Measurements from ENCODE around the gene GPR52.
"Not testable (repeated sequence)": the region's sequence is repeated elsewhere in the genome, so short reads cannot be mapped to it uniquely, and the experiment has no call there.

GPR52 gene

GRCh38 chr1:174406421-174406820, 41.3 kb upstream of the GPR52 start:
- ATAC-seq: no peak
- no peak for TF ChIP-seq ZFP3 (CRISPR knock-in tag; IDR thresholded peaks at IDR 0.05)
- TF ChIP-seq ZNF565 (CRISPR knock-in tag; conservative IDR thresholded peaks at IDR 0.05; ENCODE audit: low read depth): no peak
- no peak for TF ChIP-seq BACH2 (CRISPR knock-in tag; IDR thresholded peaks at IDR 0.05; ENCODE audit: borderline replicate concordance)
- no peak for TF ChIP-seq CSRNP3 (CRISPR knock-in tag; IDR thresholded peaks at IDR 0.05)
- TF ChIP-seq ESRRG (CRISPR knock-in tag; IDR thresholded peaks at IDR 0.05): no peak
- TF ChIP-seq GLIS3 (CRISPR knock-in tag; IDR thresholded peaks at IDR 0.05): no peak
- TF ChIP-seq TCF4 (CRISPR knock-in tag; IDR thresholded peaks at IDR 0.05; ENCODE audit: borderline replicate concordance): no peak
- TF ChIP-seq CSDC2 (CRISPR knock-in tag; IDR thresholded peaks at IDR 0.05): no peak
- no peak for TF ChIP-seq PATZ1 (CRISPR knock-in tag; IDR thresholded peaks at IDR 0.05; ENCODE audit: borderline replicate concordance)
- no peak for TF ChIP-seq SNAI2 (CRISPR knock-in tag; IDR thresholded peaks at IDR 0.05)
- TF ChIP-seq CREB5 (CRISPR knock-in tag; IDR thresholded peaks at IDR 0.05; ENCODE audit: low read depth): no peak
- TF ChIP-seq POU6F1 (CRISPR knock-in tag; IDR thresholded peaks at IDR 0.05; ENCODE audit: borderline replicate concordance, low read depth): no peak
- no peak for TF ChIP-seq RARB (CRISPR knock-in tag; IDR thresholded peaks at IDR 0.05)
- TF ChIP-seq TSHZ2 (CRISPR knock-in tag; IDR thresholded peaks at IDR 0.05): no peak
- no peak for TF ChIP-seq OSR1 (CRISPR knock-in tag; IDR thresholded peaks at IDR 0.05)
- no peak for TF ChIP-seq TOX (CRISPR knock-in tag; IDR thresholded peaks at IDR 0.05; ENCODE audit: borderline replicate concordance)
- TF ChIP-seq ISL1 (CRISPR knock-in tag; IDR thresholded peaks at IDR 0.05): no peak
- no peak for TF ChIP-seq ZNF8 (CRISPR knock-in tag; IDR thresholded peaks at IDR 0.05)
- no peak for TF ChIP-seq PPARA (CRISPR knock-in tag; IDR thresholded peaks at IDR 0.05; ENCODE audit: borderline replicate concordance)
- TF ChIP-seq ZNF70 (CRISPR knock-in tag; IDR thresholded peaks at IDR 0.05): no peak

GRCh38 chr1:174407665-174408064, 40.1 kb upstream of the GPR52 start:
- TF ChIP-seq TCF4 (CRISPR knock-in tag; IDR thresholded peaks at IDR 0.05; ENCODE audit: borderline replicate concordance) (no peak), OSR1 (CRISPR knock-in tag; IDR thresholded peaks at IDR 0.05) (no peak), CREB5 (CRISPR knock-in tag; IDR thresholded peaks at IDR 0.05; ENCODE audit: low read depth) (no peak)
- peak; percentile 56 for ATAC-seq

GRCh38 chr1:174408146-174408545, 39.6 kb upstream of the GPR52 start:
- ATAC-seq: peak; percentile 74
- TF ChIP-seq ZNF8 (CRISPR knock-in tag; IDR thresholded peaks at IDR 0.05): peak; percentile 94
- TF ChIP-seq TCF4 (CRISPR knock-in tag; IDR thresholded peaks at IDR 0.05; ENCODE audit: borderline replicate concordance): peak; percentile 98
- TF ChIP-seq ZFP30 (CRISPR knock-in tag; IDR thresholded peaks at IDR 0.05): no peak
- TF ChIP-seq BACH2 (CRISPR knock-in tag; IDR thresholded peaks at IDR 0.05; ENCODE audit: borderline replicate concordance): no peak

GRCh38 chr1:174409801-174410200, 38.0 kb upstream of the GPR52 start:
- ATAC-seq: not testable (repeated sequence)
